HepG2 (cell line): ENCODE measurements around the gene ERFL. TPM values are rescaled to one million over a fixed set of nuclear protein-coding genes. Genes with fewer than 3 reads are reported as not detected.
A peak's percentile ranks its signal among the peaks of the same experiment; 100 is the strongest.

Source experiments
- AHDC1 ChIP-seq: sonication (generic); formaldehyde crosslinking; IDR thresholded peaks from 2 replicates; pipeline ENCODE4 v1.5.1; 2020; ENCODE audit warnings: mild to moderate bottlenecking, missing genetic modification reagents, borderline replicate concordance
- CREM ChIP-seq, 2 experiments: sonication (generic) in 1 of 2; formaldehyde crosslinking in 1 of 2; IDR thresholded peaks; 2 replicates each; pipeline versions ENCODE4 v1.4.0 to v1.6.1; 2016 to 2020; ENCODE audit warnings: antibody characterized with exemption in 1 of 2, mild to moderate bottlenecking in 1 of 2, missing genetic modification reagents in 1 of 2
- FOXA1 ChIP-seq, 2 experiments: fragments of 450-650 bp in 1 of 2; sonication (generic) in 1 of 2; formaldehyde crosslinking in 1 of 2; IDR thresholded peaks; 2 replicates each; pipeline versions ENCODE4 v1.4.0 to v1.6.1; 2016 to 2020; ENCODE audit warnings: missing genetic modification reagents in 1 of 2
- FOXO1 ChIP-seq: sonication (generic); formaldehyde crosslinking; IDR thresholded peaks from 2 replicates; pipeline ENCODE4 v1.4.0; 2020; ENCODE audit warnings: missing genetic modification reagents
- GTF3A ChIP-seq: sonication (generic); formaldehyde crosslinking; conservative IDR thresholded peaks from 2 replicates; pipeline ENCODE4 v1.4.0; 2020; ENCODE audit warnings: mild to moderate bottlenecking, missing genetic modification reagents
- KDM1A ChIP-seq: IDR thresholded peaks from 2 replicates; pipeline ENCODE4 v1.6.1; 2016; ENCODE audit warnings: missing compliant biosample characterization
- MAFF ChIP-seq: IDR thresholded peaks from 2 replicates; pipeline ENCODE4 v1.6.1; 2011; ENCODE audit warnings: low read depth, low read length, improper control_type of control experiment
- MEIS1 ChIP-seq: sonication (generic); formaldehyde crosslinking; IDR thresholded peaks from 2 replicates; pipeline ENCODE4 v1.9.0; 2021; ENCODE audit warnings: mild to moderate bottlenecking, missing genetic modification reagents, moderate library complexity, borderline replicate concordance
- NCOA1 ChIP-seq: sonication (generic); formaldehyde crosslinking; IDR thresholded peaks from 2 replicates; pipeline ENCODE4 v1.9.0; 2021; ENCODE audit warnings: missing genetic modification reagents
- NFKBIZ ChIP-seq: IDR thresholded peaks from 2 replicates; pipeline ENCODE4 v1.6.1; 2018; ENCODE audit warnings: missing genetic modification reagents, missing compliant biosample characterization
- REST ChIP-seq, 2 experiments: IDR thresholded peaks; 2 replicates each; pipeline ENCODE4 v1.6.1; 2011 to 2012; ENCODE audit warnings: low read length in 2 of 2, borderline replicate concordance in 1 of 2, low read depth in 1 of 2, mild to moderate bottlenecking in 1 of 2, moderate library complexity in 1 of 2
- TRAFD1 ChIP-seq: sonication (generic); formaldehyde crosslinking; IDR thresholded peaks from 2 replicates; pipeline ENCODE4 v1.5.1; 2020; ENCODE audit warnings: missing genetic modification reagents, mild to moderate bottlenecking, borderline replicate concordance
- polyA plus RNA-seq, 8 experiments: library from polyadenylated mRNA; depleted of rRNA in 3 of 8; stranded (reverse) in 7 of 8; unstranded in 1 of 8; fragments of >200 nt; fragmentation: Illumina TruSeq in 4 of 8; extraction: Trizol in 4 of 8; gene quantifications; 2 replicates each; pipeline versions ENCODE4 v1.2.1 to v1.2.3, GENCODE V29; 2011 to 2016; ENCODE audit warnings: low read depth in 4 of 8, missing spikeins in 1 of 8, mixed read lengths in 1 of 8; ENCODE audit not compliant: insufficient read depth in 1 of 8
- total RNA-seq, 5 experiments: library from RNA; depleted of rRNA; stranded (reverse); fragments of >200 nt; fragmentation: Illumina TruSeq; extraction: Trizol; gene quantifications; 2 replicates each; pipeline ENCODE4 v1.2.3, GENCODE V29; 2016; ENCODE audit warnings: low read depth in 1 of 5

ERFL gene
- total and polyA plus RNA-seq, 2 of the 13 experiments (the other 11 are each of a cell fraction or from before 2014, with no cell fraction given), result not detected

- peak; percentile 74; the same call in 1 of the 2 replicates for TF ChIP-seq GTF3A
- peak; percentile 96 for TF ChIP-seq CREM (IDR thresholded peaks at IDR 0.05)
- TF ChIP-seq CREM (CRISPR knock-in tag; IDR thresholded peaks at IDR 0.05), result 0 out of 2 replicates have a peak, but pooled peaks have one; percentile 25
- no peak; the same call in 1 of the 2 replicates for TF ChIP-seq FOXO1 (CRISPR knock-in tag)
- peak in 1 of 2 experiments; percentile 57; a peak in 1 of 4 replicates for TF ChIP-seq REST (IDR thresholded peaks at IDR 0.05; ENCODE audit: borderline replicate concordance in 1 of 2, low read depth in 1 of 2, low read length in 2 of 2)
- TF ChIP-seq AHDC1, result peak; percentile 43; the same call in 1 of the 2 replicates
- no peak for TF ChIP-seq NCOA1
- TF ChIP-seq TRAFD1 (CRISPR knock-in tag), result peak; percentile 86; the same call in 1 of the 2 replicates
- TF ChIP-seq NFKBIZ (CRISPR knock-in tag), result no peak
- TF ChIP-seq MEIS1 (CRISPR knock-in tag), result peak; percentile 50; the same call in 1 of the 2 replicates
- TF ChIP-seq MAFF, result no peak
- TF ChIP-seq KDM1A (CRISPR knock-in tag), result no peak
- no peak for TF ChIP-seq FOXA1 (IDR thresholded peaks at IDR 0.05)
- no peak for TF ChIP-seq FOXA1 (CRISPR knock-in tag; IDR thresholded peaks at IDR 0.05)
Observed at GRCh38 chr19:41859618-41860418, 68.4 kb downstream of the ERFL start, which contains the start of gene RPS19 (continued).
